HCT116 (cell line): ENCODE results near the gene ZNFX1.

Experiments used
- CEBPB ChIP-seq: IDR thresholded peaks from 2 replicates; pipeline ENCODE4 v1.6.1; 2012; ENCODE audit warnings: low read depth
- CTCF ChIP-seq, 3 experiments: fragments of 200-600 bp in 1 of 3; sonication (generic) in 1 of 3; IDR thresholded peaks in 2 of 3; conservative IDR thresholded peaks in 1 of 3; 2 replicates each; pipeline ENCODE4 v1.5.1; 2012 to 2017; ENCODE audit warnings: low read depth in 2 of 3, low read length in 2 of 3, antibody characterized with exemption in 1 of 3, borderline replicate concordance in 1 of 3, control low read depth in 1 of 3, mild to moderate bottlenecking in 1 of 3, mixed read lengths in 1 of 3, mixed run types in 1 of 3, moderate library complexity in 1 of 3; ENCODE audit not compliant: insufficient read depth in 1 of 3
- EGR1 ChIP-seq: IDR thresholded peaks from 2 replicates; pipeline ENCODE4 v1.6.1; 2012; ENCODE audit warnings: low read depth
- EZH2 ChIP-seq: fragments of 200-600 bp; sonication (generic); IDR thresholded peaks from 2 replicates; pipeline ENCODE4 v1.6.1; 2017; ENCODE audit warnings: antibody characterized with exemption, mixed run types
- POLR2A ChIP-seq: IDR thresholded peaks from 2 replicates; pipeline ENCODE4 v1.7.0; 2011; ENCODE audit warnings: borderline replicate concordance; ENCODE audit not compliant: insufficient read depth, insufficient read length; ENCODE audit errors: extremely low read depth
- REST ChIP-seq: IDR thresholded peaks from 2 replicates; pipeline ENCODE4 v1.6.1; 2012; ENCODE audit warnings: low read depth
- SIN3A ChIP-seq: IDR thresholded peaks from 2 replicates; pipeline ENCODE4 v1.6.1; 2012; ENCODE audit warnings: low read depth
- SP1 ChIP-seq: IDR thresholded peaks from 2 replicates; pipeline ENCODE4 v1.6.1; 2012; ENCODE audit warnings: low read depth
- TCF7L2 ChIP-seq: IDR thresholded peaks from 2 replicates; pipeline ENCODE4 v1.7.0; 2011; ENCODE audit warnings: borderline replicate concordance, inconsistent platforms; ENCODE audit not compliant: insufficient read depth, insufficient read length; ENCODE audit errors: extremely low read depth
- YY1 ChIP-seq: IDR thresholded peaks from 2 replicates; pipeline ENCODE4 v1.6.1; 2011; ENCODE audit warnings: low read length, low read depth, moderate library complexity, mild to moderate bottlenecking; ENCODE audit not compliant: insufficient replicate concordance; ENCODE audit errors: extremely low read depth
- ZNF274 ChIP-seq: fragments of 200-500 bp; sonication (Bioruptor generic); IDR thresholded peaks from 2 replicates; pipeline ENCODE4 v1.6.1; 2014; ENCODE audit warnings: mild to moderate bottlenecking, low read depth, low read length, inconsistent platforms

GRCh38 chr20:49318430-49319207 is 40.8 kb upstream of the ZNFX1 start:
- TF ChIP-seq EGR1 (no peak), TCF7L2 (no peak), CTCF (IDR thresholded peaks at IDR 0.05 in 2 of 3, conservative IDR thresholded peaks at IDR 0.05 in 1 of 3; ENCODE audit: borderline replicate concordance in 1 of 3, insufficient read depth in 1 of 3, low read depth in 2 of 3, low read length in 2 of 3) (no peak), POLR2A (no peak), YY1 (no peak), REST (no peak), CEBPB (no peak), ZNF274 (no peak), EZH2 (no peak), SIN3A (no peak), SP1 (no peak)
